GM12873 (cell line): ENCODE measurements around the gene TOMM5.

Experiments
- TF ChIP-seq, protein P1 (sequence below): IDR thresholded peaks from 2 replicates; pipeline ENCODE4 v1.5.1; 2012; ENCODE audit warnings: low read depth, mild to moderate bottlenecking, moderate library complexity, low read length, control low read depth; ENCODE audit not compliant: insufficient read depth; ENCODE audit errors: missing control alignments

The TOMM5 gene

DNA sequence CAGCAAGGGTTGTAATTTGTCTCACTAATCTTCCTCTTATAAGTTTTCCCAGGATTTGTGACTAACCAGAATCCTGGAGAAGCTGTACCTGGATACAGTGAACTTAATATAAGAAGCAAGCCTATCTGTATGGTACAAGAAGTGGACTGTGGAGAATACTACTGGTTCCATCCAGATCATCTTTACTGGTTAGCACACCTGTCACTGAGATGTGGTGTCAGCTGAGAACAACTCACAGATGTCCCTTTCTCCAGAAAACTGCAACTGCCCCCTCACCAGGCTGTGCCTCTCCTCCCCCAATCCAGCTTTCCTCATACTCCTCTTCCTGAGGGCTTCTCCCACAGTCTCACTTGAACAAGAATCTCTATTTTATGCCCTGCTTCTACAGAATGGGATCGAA, 21.1 kb downstream of the TOMM5 start:
- TF ChIP-seq, protein P1, sequence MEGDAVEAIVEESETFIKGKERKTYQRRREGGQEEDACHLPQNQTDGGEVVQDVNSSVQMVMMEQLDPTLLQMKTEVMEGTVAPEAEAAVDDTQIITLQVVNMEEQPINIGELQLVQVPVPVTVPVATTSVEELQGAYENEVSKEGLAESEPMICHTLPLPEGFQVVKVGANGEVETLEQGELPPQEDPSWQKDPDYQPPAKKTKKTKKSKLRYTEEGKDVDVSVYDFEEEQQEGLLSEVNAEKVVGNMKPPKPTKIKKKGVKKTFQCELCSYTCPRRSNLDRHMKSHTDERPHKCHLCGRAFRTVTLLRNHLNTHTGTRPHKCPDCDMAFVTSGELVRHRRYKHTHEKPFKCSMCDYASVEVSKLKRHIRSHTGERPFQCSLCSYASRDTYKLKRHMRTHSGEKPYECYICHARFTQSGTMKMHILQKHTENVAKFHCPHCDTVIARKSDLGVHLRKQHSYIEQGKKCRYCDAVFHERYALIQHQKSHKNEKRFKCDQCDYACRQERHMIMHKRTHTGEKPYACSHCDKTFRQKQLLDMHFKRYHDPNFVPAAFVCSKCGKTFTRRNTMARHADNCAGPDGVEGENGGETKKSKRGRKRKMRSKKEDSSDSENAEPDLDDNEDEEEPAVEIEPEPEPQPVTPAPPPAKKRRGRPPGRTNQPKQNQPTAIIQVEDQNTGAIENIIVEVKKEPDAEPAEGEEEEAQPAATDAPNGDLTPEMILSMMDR: no peak

DNA sequence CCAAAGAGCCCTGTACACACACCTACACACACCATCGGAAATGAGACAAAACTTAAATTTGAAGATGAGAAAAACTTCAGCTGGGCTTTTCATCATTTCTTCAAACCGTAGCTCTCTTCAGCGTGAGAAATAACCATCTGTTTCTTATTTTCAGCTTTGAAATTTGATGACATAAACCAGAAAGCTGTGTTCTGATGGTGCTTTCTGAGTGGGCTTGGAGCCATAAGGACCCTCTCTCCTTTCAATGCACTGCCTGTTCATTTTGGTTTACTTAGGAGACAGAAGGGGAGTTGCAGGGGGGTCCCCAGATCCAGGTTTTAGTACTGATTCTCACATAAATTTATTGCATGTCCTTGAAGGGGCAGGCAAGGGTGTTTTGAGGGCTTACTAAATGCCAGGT, 25.7 kb downstream of the TOMM5 start:
- TF ChIP-seq, protein P1: no peak

DNA sequence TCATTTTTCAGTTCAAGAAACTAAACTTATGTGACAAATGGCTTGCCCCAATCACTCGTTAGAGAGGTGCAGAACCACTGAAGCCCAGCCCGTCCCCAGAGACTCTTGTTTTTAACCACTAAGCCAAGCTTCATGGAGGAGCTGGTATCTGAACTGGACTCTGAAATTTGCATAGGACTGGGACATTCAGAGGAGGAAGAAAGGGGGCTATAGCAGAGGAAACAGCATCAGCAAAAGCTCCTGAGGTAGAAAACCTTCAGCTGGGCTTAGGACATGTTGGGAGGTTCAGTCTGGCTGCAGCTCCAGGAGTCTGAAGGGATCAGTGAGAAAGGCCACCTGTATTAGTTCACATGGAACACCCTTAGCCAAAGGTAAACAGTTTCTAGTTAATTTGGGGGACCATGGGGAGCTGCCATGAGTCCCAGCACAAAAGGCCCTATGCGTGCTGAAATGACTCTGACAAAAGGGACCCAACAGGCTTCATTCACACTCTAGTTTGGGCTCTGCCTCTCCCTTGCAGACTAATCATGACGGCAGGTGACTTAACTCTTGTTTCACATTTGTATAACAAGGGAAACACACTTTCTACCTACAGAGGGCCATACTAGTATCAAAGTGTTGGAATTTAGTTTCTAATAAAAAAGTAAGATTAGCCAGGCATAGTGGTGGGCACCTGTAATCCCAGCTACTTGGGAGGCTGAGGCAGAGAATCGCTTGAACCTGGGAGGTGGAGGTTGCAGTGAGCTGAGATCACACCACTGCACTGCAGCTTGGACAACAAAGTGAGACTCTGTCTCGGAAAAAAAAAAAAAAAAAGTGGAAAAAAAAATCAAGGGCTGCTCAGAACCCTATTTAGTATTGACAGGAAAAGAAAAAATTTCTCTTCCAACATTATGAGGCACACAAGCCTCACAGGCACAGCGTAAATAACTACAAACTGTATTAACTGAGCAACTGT, 26.5 kb downstream of the TOMM5 start:
- TF ChIP-seq, protein P1: no peak

DNA sequence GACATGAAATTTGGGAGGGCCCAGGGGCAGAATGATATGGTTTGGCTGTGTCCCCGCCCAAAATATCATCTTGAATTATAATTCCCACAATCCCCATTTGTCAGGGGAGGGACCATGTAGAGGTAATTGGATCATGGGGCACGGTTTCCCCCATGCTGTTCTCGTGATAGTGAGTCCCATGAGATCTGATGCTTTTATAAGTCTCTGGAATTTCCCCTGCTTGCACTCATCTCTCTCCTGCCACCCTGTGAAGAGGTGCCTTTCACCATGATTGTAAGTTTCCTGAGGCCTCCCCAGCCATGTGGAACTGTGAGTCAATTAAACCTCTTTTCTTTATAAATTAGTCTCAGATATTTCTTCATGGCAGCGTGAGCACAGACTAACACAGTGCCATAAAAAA, 27.5 kb downstream of the TOMM5 start:
- TF ChIP-seq, protein P1: no peak

DNA sequence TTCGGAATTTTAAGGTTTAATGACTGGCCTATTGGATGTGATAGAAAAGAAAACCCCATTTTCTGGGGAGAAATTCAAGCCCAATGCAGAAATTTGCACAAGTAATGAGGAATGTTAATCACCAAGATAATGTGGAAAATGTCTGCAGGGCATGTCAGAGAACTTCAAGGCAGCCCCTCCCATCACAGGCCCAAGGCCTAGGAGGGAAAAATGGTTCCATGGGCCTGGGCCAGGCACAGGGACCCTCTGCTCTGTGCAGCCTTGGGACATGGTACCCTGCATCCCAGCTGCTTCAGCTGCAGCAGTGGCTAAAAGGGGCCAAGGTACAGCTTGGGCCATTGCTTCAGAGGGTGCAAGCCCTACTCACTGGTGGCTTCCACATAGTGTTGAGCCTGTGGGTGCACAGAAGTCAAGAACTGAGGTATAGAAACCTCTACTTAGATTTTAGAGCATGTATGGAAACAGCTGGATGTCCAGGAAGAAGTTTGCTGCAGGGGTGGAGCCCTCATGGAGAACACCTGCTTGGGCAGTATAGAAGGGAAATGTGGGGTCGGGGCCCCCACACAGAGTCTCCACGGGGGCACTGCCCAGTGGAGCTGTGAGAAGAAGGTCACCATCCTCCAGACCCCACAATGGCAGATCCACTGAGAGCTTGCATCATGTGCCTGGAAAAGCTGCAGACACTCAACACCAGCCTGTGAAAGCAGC, 28.4 kb downstream of the TOMM5 start:
- TF ChIP-seq, protein P1: no peak

DNA sequence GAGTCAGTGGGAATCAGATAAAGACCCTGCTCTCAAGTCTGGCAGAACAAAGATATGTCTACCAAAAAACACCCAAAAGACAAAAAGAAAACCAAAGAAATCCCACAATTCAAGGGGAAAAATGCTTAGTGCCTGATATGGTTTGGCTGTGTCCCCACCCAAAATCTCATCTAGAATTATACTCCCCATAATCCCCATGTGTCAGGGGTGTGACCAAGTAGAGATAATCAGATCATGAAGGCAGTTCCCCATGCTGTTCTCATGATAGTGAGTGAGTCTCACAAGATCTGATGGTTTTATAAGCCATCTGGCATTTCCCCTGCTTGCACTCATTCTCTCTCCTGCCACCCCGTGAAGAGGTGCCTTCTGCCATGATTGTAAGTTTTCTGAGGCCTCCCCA, 29.6 kb downstream of the TOMM5 start:
- TF ChIP-seq, protein P1: no peak

DNA sequence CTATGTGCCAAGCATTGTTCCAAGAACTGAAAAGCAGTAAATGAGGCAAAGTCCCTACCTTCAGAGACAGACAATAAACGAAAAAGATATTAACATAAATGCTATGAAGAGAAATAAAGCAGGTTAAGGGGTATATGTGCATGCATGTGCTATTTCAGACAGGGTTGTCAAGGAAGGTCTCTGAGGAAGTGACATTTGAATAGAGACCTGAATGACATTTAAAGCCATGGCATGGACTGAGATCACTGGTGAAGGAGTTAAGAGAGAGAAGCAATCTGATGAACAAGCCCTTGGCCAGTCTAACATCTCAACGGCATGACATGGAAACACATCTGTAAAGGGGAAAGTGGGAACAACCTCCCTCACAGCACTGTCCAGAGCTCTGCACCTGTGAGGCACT, 30.7 kb downstream of the TOMM5 start:
- TF ChIP-seq, protein P1: no peak
